K562 treated with DMSO at 1 percent for 4 hours (cell line): ENCODE measurements around the gene ITGA8. TPM values are rescaled to one million over a fixed set of nuclear protein-coding genes. Genes with fewer than 3 reads are reported as not detected.

ENCODE experiments used
- total RNA-seq: library from RNA; unstranded; fragments of 300-600 nt; gene quantifications from 2 replicates; pipeline ENCODE4 v1.2.3, GENCODE V29; 2022; ENCODE audit not compliant: insufficient read depth

ITGA8 gene
- total RNA-seq: not detected in 2 replicates

DNA sequence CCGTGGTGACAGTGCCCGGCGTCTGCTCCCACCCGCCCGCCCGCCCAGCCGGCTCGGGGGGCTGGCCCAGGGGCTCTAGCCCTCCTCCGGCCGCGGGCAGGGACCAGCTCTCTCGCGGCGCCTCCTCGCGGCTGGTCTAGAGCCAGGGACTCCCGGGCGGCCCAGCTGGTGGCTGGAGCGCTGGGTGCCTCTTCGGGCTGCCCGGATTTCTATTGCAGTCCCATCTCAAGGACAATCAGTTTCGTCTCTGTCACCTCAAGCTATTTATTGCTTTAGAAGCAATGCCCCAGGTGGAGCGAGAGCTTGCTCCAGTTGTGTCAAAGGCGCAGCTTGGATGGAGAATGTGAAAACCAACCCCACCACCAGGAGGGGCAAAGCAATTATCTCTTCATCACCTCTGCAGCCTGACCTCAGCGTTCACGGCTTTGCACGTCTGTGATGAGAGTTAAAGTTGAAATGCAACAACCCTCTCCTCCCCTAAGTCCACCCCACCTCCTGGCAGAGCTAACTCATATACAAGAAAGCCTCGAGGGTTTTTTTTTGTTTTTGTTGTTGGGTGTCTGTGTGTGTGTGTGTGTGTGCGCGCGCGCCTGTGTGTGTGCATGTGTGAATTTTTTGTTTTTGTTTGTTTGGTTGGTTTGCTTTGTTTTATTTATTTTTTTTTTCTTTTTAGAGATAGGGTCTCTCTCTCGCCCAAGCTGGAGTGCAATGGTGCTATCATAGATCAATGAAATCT, at the start of gene ITGA8:
ITGA8 (minus strand) TSS at position 24 of the 736 bp plus-strand sequence. CDS start 151 bp downstream, outside the sequence.

Other genes starting within 250 kb of the ITGA8 start
- gene MINDY3, start 140.6 kb upstream of the ITGA8 start, total RNA-seq: 14.9 and 15.6 TPM in 2 replicates